ENCODE data around the gene OOEP. TPM values are rescaled to one million over a fixed set of nuclear protein-coding genes. Genes with fewer than 3 reads are reported as not detected.
"Not testable (repeated sequence)": the region's sequence is repeated elsewhere in the genome, so short reads cannot be mapped to it uniquely, and the experiment has no call there.

OOEP gene
- under 1 TPM; 0.52 to 0.87 TPM for total RNA-seq

DNA sequence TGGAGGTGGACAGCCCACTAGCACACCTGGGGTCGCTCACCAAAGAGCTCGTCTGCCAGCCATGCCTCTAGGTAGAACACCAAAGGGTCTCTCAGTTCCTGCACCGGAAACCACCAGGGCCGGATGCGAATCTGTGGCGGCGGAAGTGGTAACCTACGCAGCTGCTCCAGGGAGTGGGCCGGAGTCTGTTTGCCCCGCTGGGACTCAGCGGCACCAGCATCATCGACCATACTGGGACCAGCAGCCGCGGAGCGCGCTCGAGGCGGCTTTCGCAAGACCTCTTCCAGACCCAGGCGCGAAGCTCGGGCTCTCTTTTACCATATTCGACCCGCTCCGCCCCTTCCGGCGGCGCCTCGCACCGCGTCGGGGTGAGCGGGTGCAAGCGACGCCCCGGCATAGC lies at the start of gene OOEP:
TSS of gene OOEP (minus strand) at position 335 of the 400 bp plus-strand sequence. CDS start at position 230, 105 bp downstream.
- ChIA-PET CTCF (interaction anchor here (1.0 kb wide), 1 partner anchor 19 kb away, joined by 4 read pairs; no protein-coding TSS in a partner anchor), POLR2A (no interaction called here)

DNA sequence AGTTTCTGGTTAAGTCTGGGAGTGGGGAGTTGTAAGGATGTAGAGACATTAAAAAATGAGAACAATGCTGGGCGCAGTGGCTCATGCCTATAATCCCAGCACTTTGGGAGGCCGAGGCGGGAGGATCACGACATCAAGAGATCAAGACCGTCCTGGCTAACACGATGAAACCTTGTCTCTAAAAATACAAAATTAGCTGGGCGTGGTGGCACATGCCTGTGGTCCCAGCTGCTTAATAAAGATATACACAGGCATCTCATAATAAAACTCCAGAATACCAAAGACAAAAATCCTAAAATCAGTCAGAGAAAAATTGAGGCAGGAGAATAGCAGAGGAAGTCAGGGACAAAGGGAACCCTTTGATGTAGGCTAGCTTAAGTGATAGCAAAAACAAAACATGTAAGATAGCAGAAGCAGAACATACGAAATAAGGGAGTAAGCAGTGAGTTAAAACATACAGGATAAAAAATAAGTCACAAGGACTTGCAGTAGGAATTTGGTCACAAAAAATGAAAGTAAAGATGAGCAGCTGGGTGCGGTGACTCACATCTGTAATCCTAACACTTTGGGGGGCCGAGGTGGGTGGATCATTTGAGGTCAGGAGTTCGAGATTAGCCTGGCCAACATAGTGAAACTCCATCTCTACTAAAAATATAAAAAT lies 48.5 kb upstream of the OOEP start:
- CTCF ChIA-PET: no interaction called here
- ATAC-seq: no peak
- H3K4me3 Mint-ChIP-seq: no peak overlapping the region
- H3K27ac Mint-ChIP-seq: peak overlapping the region; percentile 53
- H3K27me3 Mint-ChIP-seq (ENCODE audit: low read depth): no peaks in the 10 kb centered on the region
- H3K36me3 Mint-ChIP-seq (ENCODE audit: low read depth): peaks cover 57% of the 10 kb centered on the region
- no peak for DNase-seq
- peaks cover 35% of the 10 kb centered on the region for H3K4me1 Mint-ChIP-seq (ENCODE audit: low read depth)
- H3K9me3 Mint-ChIP-seq (ENCODE audit: insufficient read depth): no peaks in the 10 kb centered on the region
- POLR2A ChIA-PET: no interaction called here

More for the DNA sequence above, at the start of gene OOEP:
- DNase-seq (no peak), ATAC-seq (no peak)
- H3K9me3 Mint-ChIP-seq (ENCODE audit: insufficient read depth): peaks cover 8% of the 10 kb centered on the region
- H3K27ac Mint-ChIP-seq: no peak within 1 kb of the TSS
- peaks cover 8% of the 10 kb centered on the region for H3K27me3 Mint-ChIP-seq (ENCODE audit: low read depth)
- H3K36me3 Mint-ChIP-seq (ENCODE audit: low read depth): no peaks in the 10 kb centered on the region
- no peak within 1 kb of the TSS for H3K4me3 Mint-ChIP-seq
- no peaks in the 10 kb centered on the region for H3K4me1 Mint-ChIP-seq (ENCODE audit: low read depth)

DNA sequence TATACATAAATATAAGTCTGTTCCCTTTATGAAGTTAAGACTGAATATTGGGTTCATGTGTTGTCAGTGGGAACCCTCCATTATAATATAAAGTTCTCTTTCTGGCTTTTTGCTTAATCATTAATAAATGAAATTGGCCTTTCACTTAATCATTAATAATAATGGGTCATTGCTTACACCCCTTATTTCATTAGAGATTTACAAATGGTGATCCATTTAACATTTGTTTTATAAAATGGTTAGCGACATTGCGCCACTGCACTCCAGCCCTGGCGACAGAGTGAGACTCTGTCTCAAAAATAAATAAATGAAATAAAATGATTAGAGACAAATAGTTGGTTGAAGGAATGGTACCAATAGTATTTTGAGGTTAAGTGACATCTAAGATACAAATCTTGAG lies 43.4 kb upstream of the OOEP start:
- H3K4me3 Mint-ChIP-seq: no peak overlapping the region

DNA sequence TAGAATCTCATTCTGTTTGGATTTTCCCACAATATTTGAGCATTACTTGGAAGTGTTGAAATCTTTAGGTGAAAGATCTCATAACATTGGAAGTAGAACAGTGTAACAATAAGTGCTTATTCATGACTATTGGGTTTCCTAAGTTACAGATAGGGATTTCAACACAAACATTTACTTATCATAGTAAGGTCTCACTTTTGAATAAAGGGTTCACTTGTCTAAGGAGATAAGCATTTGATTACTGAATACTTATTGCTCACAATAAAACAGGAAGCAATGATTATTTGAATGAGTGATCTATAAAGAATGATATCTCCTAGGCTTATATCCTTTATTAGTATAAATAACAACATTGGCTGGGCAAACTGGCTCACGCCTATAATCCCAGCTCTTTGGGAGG lies 39.7 kb upstream of the OOEP start:
- no peak for ATAC-seq
- Mint-ChIP-seq H3K27me3 (ENCODE audit: low read depth) (no peaks in the 10 kb centered on the region), H3K27ac (no peak overlapping the region), H3K9me3 (ENCODE audit: insufficient read depth) (no peaks in the 10 kb centered on the region), H3K4me3 (no peak overlapping the region), H3K36me3 (ENCODE audit: low read depth) (peaks cover 9% of the 10 kb centered on the region), H3K4me1 (ENCODE audit: low read depth) (no peaks in the 10 kb centered on the region)
- ChIA-PET CTCF (interaction anchor here (0.9 kb wide), 1 partner anchor 41 kb away, joined by 3 read pairs; no protein-coding TSS in a partner anchor), POLR2A (no interaction called here)
- DNase-seq: no peak

More for the DNA sequence above, 43.4 kb upstream of the OOEP start:
- no peaks in the 10 kb centered on the region for H3K27me3 Mint-ChIP-seq (ENCODE audit: low read depth)
- no peaks in the 10 kb centered on the region for H3K9me3 Mint-ChIP-seq (ENCODE audit: insufficient read depth)
- ChIA-PET POLR2A (no interaction called here), CTCF (no interaction called here)
- DNase-seq (no peak), ATAC-seq (no peak)
- no peak overlapping the region for H3K27ac Mint-ChIP-seq
- H3K36me3 Mint-ChIP-seq (ENCODE audit: low read depth): peaks cover 30% of the 10 kb centered on the region
- peaks cover 4% of the 10 kb centered on the region for H3K4me1 Mint-ChIP-seq (ENCODE audit: low read depth)

DNA sequence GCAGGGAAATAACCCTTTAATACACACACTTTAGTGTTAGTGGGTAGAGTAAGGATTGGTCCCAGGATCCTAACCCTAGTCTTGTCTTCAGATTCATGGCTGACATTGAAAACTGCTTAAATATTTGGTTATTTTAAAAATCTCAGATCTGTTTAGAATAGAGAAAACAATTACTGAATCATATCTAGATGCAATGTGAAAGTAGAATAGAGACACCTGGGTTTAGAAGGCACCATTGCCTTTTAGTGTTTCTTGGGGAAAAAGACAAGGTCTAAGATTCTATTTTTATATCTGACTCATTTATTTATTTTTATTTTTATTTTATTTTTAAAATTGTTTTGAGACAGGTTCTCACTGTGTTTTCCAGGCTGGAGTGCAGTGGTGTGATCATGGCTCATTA lies 31.0 kb upstream of the OOEP start:
- CTCF ChIA-PET: no interaction called here

DNA sequence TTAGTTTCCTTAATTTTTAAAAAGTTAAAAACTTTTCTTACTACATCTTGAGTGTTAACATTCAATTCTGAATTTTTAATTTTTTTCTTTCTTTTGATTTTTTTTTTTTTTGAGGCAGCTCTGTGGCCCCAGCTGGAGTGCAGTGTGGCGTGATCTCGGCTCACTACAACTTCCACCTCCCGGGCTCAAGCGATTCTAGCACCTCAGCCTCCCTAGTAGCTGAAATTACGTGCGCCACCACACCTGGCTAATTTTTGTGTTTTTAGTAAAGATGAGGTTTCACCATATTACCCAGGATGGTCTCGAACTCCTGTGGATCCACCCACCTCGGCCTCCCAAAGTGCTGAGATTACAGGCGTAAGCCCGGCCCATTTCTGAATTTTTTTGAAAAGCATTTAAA lies 26.2 kb upstream of the OOEP start:
- peaks cover 2% of the 10 kb centered on the region for H3K27me3 Mint-ChIP-seq (ENCODE audit: low read depth)
- peaks cover 19% of the 10 kb centered on the region for H3K4me1 Mint-ChIP-seq (ENCODE audit: low read depth)
- no peaks in the 10 kb centered on the region for H3K9me3 Mint-ChIP-seq (ENCODE audit: insufficient read depth)
- ChIA-PET CTCF (no interaction called here), POLR2A (no interaction called here)
- peaks cover 5% of the 10 kb centered on the region for H3K36me3 Mint-ChIP-seq (ENCODE audit: low read depth)
- ATAC-seq: no peak
- no peak overlapping the region for H3K27ac Mint-ChIP-seq
- H3K4me3 Mint-ChIP-seq: no peak overlapping the region
- DNase-seq: no peak

More for the DNA sequence above, 31.0 kb upstream of the OOEP start:
- Mint-ChIP-seq H3K27ac (no peak overlapping the region), H3K4me3 (no peak overlapping the region), H3K9me3 (ENCODE audit: insufficient read depth) (no peaks in the 10 kb centered on the region), H3K4me1 (ENCODE audit: low read depth) (no peaks in the 10 kb centered on the region), H3K36me3 (ENCODE audit: low read depth) (peaks cover 1% of the 10 kb centered on the region), H3K27me3 (ENCODE audit: low read depth) (peaks cover 2% of the 10 kb centered on the region)
- DNase-seq: no peak
- ATAC-seq: no peak
- POLR2A ChIA-PET: interaction anchor here (1.1 kb wide), 1 partner anchor 61 kb away, joined by 4 read pairs; the partner anchor contains the start of gene MTO1

DNA sequence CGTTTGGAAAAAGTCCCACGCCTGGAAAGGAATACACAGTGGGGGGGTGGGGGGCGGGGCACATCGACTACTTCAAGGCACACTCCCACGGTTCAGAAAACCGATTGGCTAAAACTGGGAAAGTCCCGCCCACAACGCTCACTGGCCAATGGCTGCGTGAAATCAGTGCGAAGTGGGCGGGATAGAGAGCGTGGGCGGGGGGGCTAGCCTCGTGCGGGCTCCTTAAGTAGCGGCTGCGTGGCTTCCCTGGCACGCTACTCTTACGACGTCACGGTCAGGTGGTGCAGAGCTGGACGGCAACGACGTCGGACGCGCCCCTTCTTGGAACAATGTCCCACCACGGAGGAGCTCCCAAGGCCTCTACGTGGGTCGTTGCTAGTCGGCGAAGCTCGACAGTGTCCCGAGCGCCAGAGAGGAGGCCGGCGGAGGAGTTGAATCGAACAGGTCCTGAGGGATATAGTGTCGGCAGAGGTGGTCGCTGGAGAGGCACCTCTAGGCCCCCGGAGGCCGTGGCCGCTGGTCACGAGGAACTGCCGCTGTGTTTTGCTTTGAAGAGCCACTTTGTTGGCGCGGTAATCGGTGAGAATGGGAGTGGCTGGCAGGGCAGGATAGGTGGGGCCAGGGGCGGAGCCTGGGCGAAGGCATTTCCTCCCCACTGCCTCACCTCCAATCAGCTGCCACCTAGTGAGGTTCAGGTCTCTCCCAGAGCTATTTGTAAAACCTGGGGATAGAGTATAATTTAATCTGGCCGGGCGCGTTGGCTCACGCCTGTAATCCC lies 25.1 kb upstream of the OOEP start, which contains the start of gene DDX43:
TSS of gene DDX43 (plus strand) at position 252 of the 778 bp plus-strand sequence. CDS start at position 330, 78 bp downstream.
- Mint-ChIP-seq H3K4me1 (ENCODE audit: low read depth) (peaks cover 24% of the 10 kb centered on the region), H3K4me3 (peak within 1 kb of the TSS; percentile 68), H3K27me3 (ENCODE audit: low read depth) (peaks cover 2% of the 10 kb centered on the region), H3K9me3 (ENCODE audit: insufficient read depth) (no peaks in the 10 kb centered on the region), H3K27ac (peak within 1 kb of the TSS; percentile 89), H3K36me3 (ENCODE audit: low read depth) (peaks cover 5% of the 10 kb centered on the region)
- ChIA-PET POLR2A (no interaction called here), CTCF (no interaction called here)
- DNase-seq (peak; percentile 60), ATAC-seq (peak; percentile 69)

DNA sequence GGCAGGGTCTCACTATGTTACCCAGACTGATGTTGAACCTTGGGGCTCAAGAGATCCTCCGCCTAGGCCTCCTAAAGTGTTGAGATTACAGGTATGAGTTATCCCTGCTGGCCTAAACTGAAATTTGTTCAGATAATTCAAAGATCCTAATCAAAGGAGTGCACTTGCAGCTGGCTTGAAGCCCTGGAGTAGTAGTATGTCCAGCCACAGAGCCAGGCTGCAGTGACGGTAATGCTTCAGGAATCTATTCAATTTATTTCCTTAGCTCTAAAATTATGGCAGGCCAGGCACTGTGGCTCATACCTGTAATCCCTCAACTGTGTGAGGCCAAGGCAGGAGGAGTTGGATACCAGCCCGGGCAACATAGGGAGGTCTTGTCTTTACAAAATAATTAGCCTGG lies 23.6 kb upstream of the OOEP start:
- no peaks in the 10 kb centered on the region for H3K9me3 Mint-ChIP-seq (ENCODE audit: insufficient read depth)
- CTCF ChIA-PET: no interaction called here
- ATAC-seq: no peak
- POLR2A ChIA-PET: interaction anchor here (0.6 kb wide), 1 partner anchor 127 kb away, joined by 3 read pairs; no protein-coding TSS in a partner anchor
- no peak for DNase-seq
- H3K4me3 Mint-ChIP-seq: no peak overlapping the region
- no peaks in the 10 kb centered on the region for H3K27me3 Mint-ChIP-seq (ENCODE audit: low read depth)
- peaks cover 3% of the 10 kb centered on the region for H3K36me3 Mint-ChIP-seq (ENCODE audit: low read depth)
- H3K27ac Mint-ChIP-seq: no peak overlapping the region
- H3K4me1 Mint-ChIP-seq (ENCODE audit: low read depth): peaks cover 38% of the 10 kb centered on the region

DNA sequence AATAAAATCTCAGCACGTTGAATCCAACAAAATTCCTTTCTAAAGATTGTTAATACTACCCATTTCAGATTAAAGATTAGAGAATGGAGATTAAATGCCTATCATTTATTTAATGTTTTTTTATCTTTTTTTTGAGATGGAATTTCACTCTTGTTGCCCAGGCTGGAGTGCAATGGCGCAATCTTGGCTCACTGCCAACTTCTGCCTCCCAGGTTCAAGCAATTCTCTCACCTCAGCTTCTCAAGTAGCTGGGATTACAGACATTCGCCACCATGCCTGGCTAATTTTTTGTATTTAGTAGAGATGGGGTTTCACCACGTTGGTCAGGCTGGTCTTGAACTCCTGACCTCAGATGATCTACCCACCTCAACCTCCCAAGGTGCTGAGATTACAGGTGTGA lies 22.5 kb upstream of the OOEP start:
- CTCF ChIA-PET; POLR2A ChIA-PET; H3K36me3 Mint-ChIP-seq (ENCODE audit: low read depth); H3K9me3 Mint-ChIP-seq (ENCODE audit: insufficient read depth); ATAC-seq; H3K27ac Mint-ChIP-seq; DNase-seq; H3K4me3 Mint-ChIP-seq; H3K27me3 Mint-ChIP-seq (ENCODE audit: low read depth): not testable (repeated sequence)
- peaks cover 39% of the 10 kb centered on the region for H3K4me1 Mint-ChIP-seq (ENCODE audit: low read depth)

DNA sequence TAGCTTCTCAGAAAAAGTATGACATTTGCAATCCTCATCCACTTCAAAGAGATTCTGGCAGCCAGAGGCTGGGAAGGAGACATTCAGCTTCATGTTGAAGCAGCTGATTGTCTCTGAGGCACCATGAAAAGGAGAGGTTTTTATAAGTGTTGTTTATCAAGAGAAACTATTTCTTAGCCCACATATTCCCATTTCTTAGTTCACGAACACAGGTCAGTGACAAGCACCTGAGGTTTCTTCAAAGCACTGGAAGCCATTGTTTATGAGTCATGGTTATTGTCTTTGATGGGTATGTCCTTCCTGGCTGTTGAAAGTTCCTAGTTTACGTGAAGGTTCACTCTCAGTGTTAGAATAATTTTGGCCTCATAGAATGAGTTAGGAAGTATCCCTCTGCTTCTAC lies 22.0 kb upstream of the OOEP start:
- Mint-ChIP-seq H3K36me3 (ENCODE audit: low read depth) (peaks cover 3% of the 10 kb centered on the region), H3K4me1 (ENCODE audit: low read depth) (peaks cover 39% of the 10 kb centered on the region), H3K27ac (peak overlapping the region; percentile 20), H3K9me3 (ENCODE audit: insufficient read depth) (no peaks in the 10 kb centered on the region), H3K4me3 (no peak overlapping the region), H3K27me3 (ENCODE audit: low read depth) (no peaks in the 10 kb centered on the region)
- DNase-seq (no peak), ATAC-seq (peak; percentile 19)
- ChIA-PET CTCF (no interaction called here), POLR2A (no interaction called here)

DNA sequence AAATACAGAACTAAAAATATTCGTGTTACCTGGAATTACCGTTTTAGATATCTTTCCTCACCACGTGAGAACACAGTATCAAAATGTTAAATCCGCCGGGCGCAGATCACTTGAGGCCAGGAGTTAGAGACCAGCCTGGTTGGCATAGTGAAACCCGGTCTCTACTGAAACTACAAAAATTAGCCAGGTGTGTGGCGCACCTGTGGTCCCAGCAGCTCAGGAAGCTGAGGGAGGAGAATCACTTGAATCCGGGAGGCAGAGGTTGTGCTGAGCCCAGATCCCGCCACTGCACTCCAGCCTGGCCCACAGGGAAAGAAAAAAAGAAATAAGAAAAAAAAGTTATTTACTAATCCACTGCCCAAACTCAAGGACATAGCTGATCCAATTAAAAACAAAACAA lies 20.2 kb upstream of the OOEP start:
- CTCF ChIA-PET: interaction anchor here (0.9 to 2.5 kb wide), 2 partner anchors 12 to 62 kb away, joined by 3 to 18 read pairs; no protein-coding TSS in a partner anchor
- peaks cover 3% of the 10 kb centered on the region for H3K36me3 Mint-ChIP-seq (ENCODE audit: low read depth)
- no peaks in the 10 kb centered on the region for H3K27me3 Mint-ChIP-seq (ENCODE audit: low read depth)
- POLR2A ChIA-PET: interaction anchor here (1.0 kb wide), 1 partner anchor 35 kb away, joined by 5 read pairs; no protein-coding TSS in a partner anchor
- H3K9me3 Mint-ChIP-seq (ENCODE audit: insufficient read depth): no peaks in the 10 kb centered on the region
- DNase-seq (no peak), ATAC-seq (no peak)
- H3K4me1 Mint-ChIP-seq (ENCODE audit: low read depth): peaks cover 38% of the 10 kb centered on the region
- H3K4me3 Mint-ChIP-seq: no peak overlapping the region
- H3K27ac Mint-ChIP-seq: no peak overlapping the region
